GM23338 (cell line): ENCODE measurements around the gene HECTD2. TPM values are rescaled to one million over a fixed set of nuclear protein-coding genes. Genes with fewer than 3 reads are reported as not detected.

Source experiments
- ATAC-seq: fragments of 200-7000 bp; cut with Tn5 transposase; 3 replicates; pipeline ENCODE4 v1.9.1; 2020
- DNase-seq: peaks from one replicate; pipeline ENCODE4 v3.0.0-alpha.2; 2015; ENCODE audit warnings: low spot score
- H2AFZ ChIP-seq: fragments of 200-600 bp; sonication (generic); 2 replicates; pipeline ENCODE4 v1.8.0; 2016; ENCODE audit warnings: antibody characterized with exemption, mild to moderate bottlenecking, moderate library complexity
- H3F3A ChIP-seq: fragments of 200-600 bp; sonication (generic); replicated peaks from 2 replicates; pipeline ENCODE4 v1.8.0; 2017; ENCODE audit warnings: antibody characterized with exemption, mixed run types, low read depth
- H3K27ac ChIP-seq: fragments of 200-600 bp; sonication (generic); 2 replicates; pipeline ENCODE4 v1.6.1; 2016; ENCODE audit warnings: low read depth
- H3K27me3 ChIP-seq: fragments of 200-600 bp; sonication (generic); 2 replicates; pipeline ENCODE4 v1.8.0; 2016; ENCODE audit warnings: mild to moderate bottlenecking, mixed run types, moderate library complexity; ENCODE audit not compliant: insufficient read depth
- H3K36me3 ChIP-seq: fragments of 200-600 bp; sonication (generic); 2 replicates; pipeline ENCODE4 v1.8.0; 2016; ENCODE audit warnings: mild to moderate bottlenecking; ENCODE audit not compliant: insufficient read depth
- H3K4me1 ChIP-seq: fragments of 200-600 bp; sonication (generic); 2 replicates; pipeline ENCODE4 v1.8.0; 2016; ENCODE audit warnings: mild to moderate bottlenecking, moderate library complexity; ENCODE audit not compliant: insufficient read depth
- H3K4me2 ChIP-seq: fragments of 200-600 bp; sonication (generic); 2 replicates; pipeline ENCODE4 v1.7.1; 2017; ENCODE audit warnings: mixed run types
- H3K4me3 ChIP-seq: fragments of 200-600 bp; sonication (generic); 2 replicates; pipeline ENCODE4 v1.6.1; 2016; ENCODE audit warnings: mixed run types
- H3K79me2 ChIP-seq: fragments of 200-600 bp; sonication (generic); replicated peaks from 2 replicates; pipeline ENCODE4 v1.8.0; 2017; ENCODE audit warnings: mild to moderate bottlenecking; ENCODE audit not compliant: insufficient read depth
- H3K9me2 ChIP-seq: fragments of 200-600 bp; sonication (generic); 2 replicates; pipeline ENCODE4 v1.8.0; 2017; ENCODE audit not compliant: insufficient read depth
- H4K20me1 ChIP-seq: fragments of 200-600 bp; sonication (generic); replicated peaks from 2 replicates; pipeline ENCODE4 v1.8.0; 2017; ENCODE audit warnings: mild to moderate bottlenecking; ENCODE audit not compliant: insufficient read depth
- H3K27ac Mint-ChIP-seq: 2 replicates; pipeline ENCODE4 v1.8.0; 2020; ENCODE audit warnings: inconsistent platforms, mild to moderate bottlenecking, moderate library complexity, mixed read lengths
- H3K27me3 Mint-ChIP-seq: 3 replicates; pipeline ENCODE4 v1.8.0; 2022; ENCODE audit warnings: low read depth, mild to moderate bottlenecking, moderate library complexity, mixed read lengths, inconsistent platforms; ENCODE audit not compliant: insufficient read depth, poor library complexity
- H3K36me3 Mint-ChIP-seq: 3 replicates; pipeline ENCODE4 v1.8.0; 2021; ENCODE audit warnings: low read depth, mild to moderate bottlenecking, inconsistent platforms, moderate library complexity, mixed read lengths
- H3K4me1 Mint-ChIP-seq: 3 replicates; pipeline ENCODE4 v1.8.0; 2020; ENCODE audit warnings: mild to moderate bottlenecking, inconsistent platforms, mixed read lengths
- H3K4me3 Mint-ChIP-seq: 3 replicates; pipeline ENCODE4 v1.8.0; 2021; ENCODE audit warnings: moderate library complexity, mild to moderate bottlenecking, inconsistent platforms, mixed read lengths
- H3K9me3 Mint-ChIP-seq: 3 replicates; pipeline ENCODE4 v1.8.0; 2020; ENCODE audit warnings: moderate library complexity, mild to moderate bottlenecking, inconsistent platforms, mixed read lengths
- CREB1 ChIP-seq: fragments of 250-450 bp; sonication (Bioruptor Pico); IDR thresholded peaks from 2 replicates; pipeline ENCODE4 v1.5.0; 2020; ENCODE audit warnings: low read depth, mild to moderate bottlenecking, moderate library complexity
- EZH2 ChIP-seq: fragments of 200-600 bp; sonication (generic); IDR thresholded peaks from one replicate; pipeline ENCODE4 v1.8.0; 2017; ENCODE audit warnings: antibody characterized with exemption, mild to moderate bottlenecking, low read depth; ENCODE audit not compliant: unreplicated experiment
- JUNB ChIP-seq: IDR thresholded peaks from one replicate; pipeline ENCODE4 v1.6.1; 2016; ENCODE audit warnings: antibody characterized with exemption; ENCODE audit not compliant: unreplicated experiment
- POLR2AphosphoS5 ChIP-seq: IDR thresholded peaks from 2 replicates; pipeline ENCODE4 v1.6.1; 2016; ENCODE audit warnings: antibody characterized with exemption, low read depth
- STAT1 ChIP-seq: IDR thresholded peaks from one replicate; pipeline ENCODE4 v1.6.1; 2016; ENCODE audit warnings: antibody characterized with exemption; ENCODE audit not compliant: unreplicated experiment
- ZNF114 ChIP-seq: fragments of 250-450 bp; sonication (Bioruptor Pico); IDR thresholded peaks from 2 replicates; pipeline ENCODE4 v1.5.0; 2020; ENCODE audit warnings: mild to moderate bottlenecking, moderate library complexity
- ZNF331 ChIP-seq: fragments of 250-450 bp; sonication (Bioruptor Pico); IDR thresholded peaks from 2 replicates; pipeline ENCODE4 v1.5.0; 2020; ENCODE audit warnings: low read depth, mild to moderate bottlenecking, moderate library complexity
- polyA plus RNA-seq: library from polyadenylated mRNA; unstranded; fragments of >200 nt; fragmentation: Nextera tagmentation; extraction: Ambion mirVana; gene quantifications from 2 replicates; pipeline ENCODE4 v1.2.1, GENCODE V29; 2016
- total RNA-seq: library from RNA; depleted of rRNA; stranded (reverse); fragments of >200 nt; shearing (Covaris generic); gene quantifications from 2 replicates; pipeline ENCODE4 v1.2.3, GENCODE V29; 2014
- TF ChIP-seq, protein P1 (sequence below): IDR thresholded peaks from one replicate; pipeline ENCODE4 v1.6.1; 2018; ENCODE audit warnings: antibody characterized with exemption; ENCODE audit not compliant: unreplicated experiment
- TF ChIP-seq, protein P2 (sequence below): IDR thresholded peaks from 2 replicates; pipeline ENCODE4 v1.6.1; 2016; ENCODE audit warnings: antibody characterized with exemption
- TF ChIP-seq, protein P3 (sequence below), 2 experiments: fragments of 200-600 bp in 1 of 2; sonication (generic) in 1 of 2; conservative IDR thresholded peaks; 2 replicates each; pipeline versions ENCODE4 v1.5.1 to v1.6.1; 2016 to 2017; ENCODE audit warnings: antibody characterized with exemption in 2 of 2, low read depth in 2 of 2, mild to moderate bottlenecking in 2 of 2, moderate library complexity in 1 of 2
- TF ChIP-seq, protein P4 (sequence below): fragments of 250-450 bp; sonication (Bioruptor Pico); IDR thresholded peaks from 2 replicates; pipeline ENCODE4 v1.5.0; 2020; ENCODE audit warnings: mild to moderate bottlenecking, moderate library complexity

The HECTD2 gene
- total and polyA plus RNA-seq, 2 experiments from 2014 or later, result 8.5 to 14.4 TPM

DNA sequence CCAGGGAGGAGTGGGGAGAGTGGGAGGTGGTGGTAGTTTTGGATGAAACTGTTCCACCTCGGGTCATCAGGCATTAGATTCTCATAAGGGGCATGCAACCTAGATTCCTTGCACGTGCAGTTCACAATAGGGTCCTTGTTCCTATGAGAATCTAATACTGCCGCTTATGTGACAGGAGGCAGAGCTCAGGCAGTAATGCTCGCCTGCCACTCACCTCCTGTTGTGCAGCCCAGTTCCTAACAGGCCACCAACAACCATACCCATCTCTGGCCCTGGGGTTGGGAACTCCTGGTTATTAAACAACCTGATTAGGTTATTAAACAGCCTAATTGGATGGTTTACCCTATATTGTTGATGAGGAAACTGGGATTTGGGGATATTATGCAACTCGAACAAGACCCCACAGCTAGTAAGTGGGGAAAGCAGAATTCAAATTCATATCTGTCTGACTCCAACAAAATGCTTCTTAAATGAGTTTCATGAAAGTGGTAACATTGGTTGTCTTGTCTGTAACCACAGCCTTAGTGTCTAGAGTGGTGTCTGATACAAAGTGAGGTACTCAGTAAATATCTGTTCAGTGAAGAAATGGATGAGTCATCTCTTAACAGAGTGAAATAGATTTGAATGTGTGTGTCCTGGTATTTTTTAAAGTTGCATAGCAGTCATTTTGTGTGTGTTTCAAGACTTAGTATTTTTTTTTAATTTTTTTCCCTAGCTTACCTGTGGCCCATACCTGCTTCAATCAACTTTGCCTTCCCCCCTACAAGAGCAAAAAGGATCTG lies 101.6 kb downstream of the HECTD2 start (continued):
- TF ChIP-seq, protein P1, sequence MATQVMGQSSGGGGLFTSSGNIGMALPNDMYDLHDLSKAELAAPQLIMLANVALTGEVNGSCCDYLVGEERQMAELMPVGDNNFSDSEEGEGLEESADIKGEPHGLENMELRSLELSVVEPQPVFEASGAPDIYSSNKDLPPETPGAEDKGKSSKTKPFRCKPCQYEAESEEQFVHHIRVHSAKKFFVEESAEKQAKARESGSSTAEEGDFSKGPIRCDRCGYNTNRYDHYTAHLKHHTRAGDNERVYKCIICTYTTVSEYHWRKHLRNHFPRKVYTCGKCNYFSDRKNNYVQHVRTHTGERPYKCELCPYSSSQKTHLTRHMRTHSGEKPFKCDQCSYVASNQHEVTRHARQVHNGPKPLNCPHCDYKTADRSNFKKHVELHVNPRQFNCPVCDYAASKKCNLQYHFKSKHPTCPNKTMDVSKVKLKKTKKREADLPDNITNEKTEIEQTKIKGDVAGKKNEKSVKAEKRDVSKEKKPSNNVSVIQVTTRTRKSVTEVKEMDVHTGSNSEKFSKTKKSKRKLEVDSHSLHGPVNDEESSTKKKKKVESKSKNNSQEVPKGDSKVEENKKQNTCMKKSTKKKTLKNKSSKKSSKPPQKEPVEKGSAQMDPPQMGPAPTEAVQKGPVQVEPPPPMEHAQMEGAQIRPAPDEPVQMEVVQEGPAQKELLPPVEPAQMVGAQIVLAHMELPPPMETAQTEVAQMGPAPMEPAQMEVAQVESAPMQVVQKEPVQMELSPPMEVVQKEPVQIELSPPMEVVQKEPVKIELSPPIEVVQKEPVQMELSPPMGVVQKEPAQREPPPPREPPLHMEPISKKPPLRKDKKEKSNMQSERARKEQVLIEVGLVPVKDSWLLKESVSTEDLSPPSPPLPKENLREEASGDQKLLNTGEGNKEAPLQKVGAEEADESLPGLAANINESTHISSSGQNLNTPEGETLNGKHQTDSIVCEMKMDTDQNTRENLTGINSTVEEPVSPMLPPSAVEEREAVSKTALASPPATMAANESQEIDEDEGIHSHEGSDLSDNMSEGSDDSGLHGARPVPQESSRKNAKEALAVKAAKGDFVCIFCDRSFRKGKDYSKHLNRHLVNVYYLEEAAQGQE, result no peak
- TF ChIP-seq ZNF114 (CRISPR knock-in tag) (no peak), ZNF331 (CRISPR knock-in tag) (no peak), POLR2AphosphoS5 (no peak), STAT1 (no peak)
- TF ChIP-seq, protein P2, sequence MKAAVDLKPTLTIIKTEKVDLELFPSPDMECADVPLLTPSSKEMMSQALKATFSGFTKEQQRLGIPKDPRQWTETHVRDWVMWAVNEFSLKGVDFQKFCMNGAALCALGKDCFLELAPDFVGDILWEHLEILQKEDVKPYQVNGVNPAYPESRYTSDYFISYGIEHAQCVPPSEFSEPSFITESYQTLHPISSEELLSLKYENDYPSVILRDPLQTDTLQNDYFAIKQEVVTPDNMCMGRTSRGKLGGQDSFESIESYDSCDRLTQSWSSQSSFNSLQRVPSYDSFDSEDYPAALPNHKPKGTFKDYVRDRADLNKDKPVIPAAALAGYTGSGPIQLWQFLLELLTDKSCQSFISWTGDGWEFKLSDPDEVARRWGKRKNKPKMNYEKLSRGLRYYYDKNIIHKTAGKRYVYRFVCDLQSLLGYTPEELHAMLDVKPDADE, result no peak
- TF ChIP-seq, protein P3, sequence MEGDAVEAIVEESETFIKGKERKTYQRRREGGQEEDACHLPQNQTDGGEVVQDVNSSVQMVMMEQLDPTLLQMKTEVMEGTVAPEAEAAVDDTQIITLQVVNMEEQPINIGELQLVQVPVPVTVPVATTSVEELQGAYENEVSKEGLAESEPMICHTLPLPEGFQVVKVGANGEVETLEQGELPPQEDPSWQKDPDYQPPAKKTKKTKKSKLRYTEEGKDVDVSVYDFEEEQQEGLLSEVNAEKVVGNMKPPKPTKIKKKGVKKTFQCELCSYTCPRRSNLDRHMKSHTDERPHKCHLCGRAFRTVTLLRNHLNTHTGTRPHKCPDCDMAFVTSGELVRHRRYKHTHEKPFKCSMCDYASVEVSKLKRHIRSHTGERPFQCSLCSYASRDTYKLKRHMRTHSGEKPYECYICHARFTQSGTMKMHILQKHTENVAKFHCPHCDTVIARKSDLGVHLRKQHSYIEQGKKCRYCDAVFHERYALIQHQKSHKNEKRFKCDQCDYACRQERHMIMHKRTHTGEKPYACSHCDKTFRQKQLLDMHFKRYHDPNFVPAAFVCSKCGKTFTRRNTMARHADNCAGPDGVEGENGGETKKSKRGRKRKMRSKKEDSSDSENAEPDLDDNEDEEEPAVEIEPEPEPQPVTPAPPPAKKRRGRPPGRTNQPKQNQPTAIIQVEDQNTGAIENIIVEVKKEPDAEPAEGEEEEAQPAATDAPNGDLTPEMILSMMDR (conservative IDR thresholded peaks at IDR 0.05; ENCODE audit: low read depth in 2 of 2), result no peak

DNA sequence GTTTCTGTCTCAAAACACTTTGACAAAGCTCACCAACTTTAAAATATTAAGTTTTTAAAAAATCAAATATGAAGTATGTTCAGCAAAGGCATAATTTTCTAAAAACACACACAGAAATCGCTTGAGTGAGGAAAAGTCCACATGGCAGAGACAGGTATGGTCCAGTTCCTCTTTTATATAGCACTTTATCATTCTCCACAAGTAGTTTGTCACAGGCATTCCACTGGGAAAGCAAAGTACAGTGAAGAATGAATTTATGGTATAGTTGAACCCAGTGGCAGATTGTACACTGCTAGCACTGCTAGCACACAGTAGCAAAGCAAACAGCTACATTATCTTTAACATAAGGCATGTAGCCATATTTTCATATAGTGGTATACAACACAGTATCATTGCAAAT lies 102.3 kb downstream of the HECTD2 start:
- Mint-ChIP-seq H3K9me3 (no peaks in the 10 kb centered on the region), H3K4me1 (no peaks in the 10 kb centered on the region), H3K27me3 (no peaks in the 10 kb centered on the region), H3K27ac (no peak overlapping the region), H3K36me3 (no peaks in the 10 kb centered on the region), H3K4me3 (no peak overlapping the region)
- no peaks in the 10 kb centered on the region for H4K20me1 ChIP-seq
- H3K27me3 ChIP-seq, result no peaks in the 10 kb centered on the region
- no peaks in the 10 kb centered on the region for H3K79me2 ChIP-seq
- no peaks in the 10 kb centered on the region for H3K4me1 ChIP-seq
- no peak overlapping the region for H3K27ac ChIP-seq
- no peaks in the 10 kb centered on the region for H3K9me2 ChIP-seq
- no peaks in the 10 kb centered on the region for H3F3A ChIP-seq
- H2AFZ ChIP-seq, result no peak overlapping the region
- H3K4me2 ChIP-seq, result no peak overlapping the region
- no peak overlapping the region for H3K4me3 ChIP-seq
- no peaks in the 10 kb centered on the region for H3K36me3 ChIP-seq
- DNase-seq (no peak), ATAC-seq (no peak)
- TF ChIP-seq, protein P4, sequence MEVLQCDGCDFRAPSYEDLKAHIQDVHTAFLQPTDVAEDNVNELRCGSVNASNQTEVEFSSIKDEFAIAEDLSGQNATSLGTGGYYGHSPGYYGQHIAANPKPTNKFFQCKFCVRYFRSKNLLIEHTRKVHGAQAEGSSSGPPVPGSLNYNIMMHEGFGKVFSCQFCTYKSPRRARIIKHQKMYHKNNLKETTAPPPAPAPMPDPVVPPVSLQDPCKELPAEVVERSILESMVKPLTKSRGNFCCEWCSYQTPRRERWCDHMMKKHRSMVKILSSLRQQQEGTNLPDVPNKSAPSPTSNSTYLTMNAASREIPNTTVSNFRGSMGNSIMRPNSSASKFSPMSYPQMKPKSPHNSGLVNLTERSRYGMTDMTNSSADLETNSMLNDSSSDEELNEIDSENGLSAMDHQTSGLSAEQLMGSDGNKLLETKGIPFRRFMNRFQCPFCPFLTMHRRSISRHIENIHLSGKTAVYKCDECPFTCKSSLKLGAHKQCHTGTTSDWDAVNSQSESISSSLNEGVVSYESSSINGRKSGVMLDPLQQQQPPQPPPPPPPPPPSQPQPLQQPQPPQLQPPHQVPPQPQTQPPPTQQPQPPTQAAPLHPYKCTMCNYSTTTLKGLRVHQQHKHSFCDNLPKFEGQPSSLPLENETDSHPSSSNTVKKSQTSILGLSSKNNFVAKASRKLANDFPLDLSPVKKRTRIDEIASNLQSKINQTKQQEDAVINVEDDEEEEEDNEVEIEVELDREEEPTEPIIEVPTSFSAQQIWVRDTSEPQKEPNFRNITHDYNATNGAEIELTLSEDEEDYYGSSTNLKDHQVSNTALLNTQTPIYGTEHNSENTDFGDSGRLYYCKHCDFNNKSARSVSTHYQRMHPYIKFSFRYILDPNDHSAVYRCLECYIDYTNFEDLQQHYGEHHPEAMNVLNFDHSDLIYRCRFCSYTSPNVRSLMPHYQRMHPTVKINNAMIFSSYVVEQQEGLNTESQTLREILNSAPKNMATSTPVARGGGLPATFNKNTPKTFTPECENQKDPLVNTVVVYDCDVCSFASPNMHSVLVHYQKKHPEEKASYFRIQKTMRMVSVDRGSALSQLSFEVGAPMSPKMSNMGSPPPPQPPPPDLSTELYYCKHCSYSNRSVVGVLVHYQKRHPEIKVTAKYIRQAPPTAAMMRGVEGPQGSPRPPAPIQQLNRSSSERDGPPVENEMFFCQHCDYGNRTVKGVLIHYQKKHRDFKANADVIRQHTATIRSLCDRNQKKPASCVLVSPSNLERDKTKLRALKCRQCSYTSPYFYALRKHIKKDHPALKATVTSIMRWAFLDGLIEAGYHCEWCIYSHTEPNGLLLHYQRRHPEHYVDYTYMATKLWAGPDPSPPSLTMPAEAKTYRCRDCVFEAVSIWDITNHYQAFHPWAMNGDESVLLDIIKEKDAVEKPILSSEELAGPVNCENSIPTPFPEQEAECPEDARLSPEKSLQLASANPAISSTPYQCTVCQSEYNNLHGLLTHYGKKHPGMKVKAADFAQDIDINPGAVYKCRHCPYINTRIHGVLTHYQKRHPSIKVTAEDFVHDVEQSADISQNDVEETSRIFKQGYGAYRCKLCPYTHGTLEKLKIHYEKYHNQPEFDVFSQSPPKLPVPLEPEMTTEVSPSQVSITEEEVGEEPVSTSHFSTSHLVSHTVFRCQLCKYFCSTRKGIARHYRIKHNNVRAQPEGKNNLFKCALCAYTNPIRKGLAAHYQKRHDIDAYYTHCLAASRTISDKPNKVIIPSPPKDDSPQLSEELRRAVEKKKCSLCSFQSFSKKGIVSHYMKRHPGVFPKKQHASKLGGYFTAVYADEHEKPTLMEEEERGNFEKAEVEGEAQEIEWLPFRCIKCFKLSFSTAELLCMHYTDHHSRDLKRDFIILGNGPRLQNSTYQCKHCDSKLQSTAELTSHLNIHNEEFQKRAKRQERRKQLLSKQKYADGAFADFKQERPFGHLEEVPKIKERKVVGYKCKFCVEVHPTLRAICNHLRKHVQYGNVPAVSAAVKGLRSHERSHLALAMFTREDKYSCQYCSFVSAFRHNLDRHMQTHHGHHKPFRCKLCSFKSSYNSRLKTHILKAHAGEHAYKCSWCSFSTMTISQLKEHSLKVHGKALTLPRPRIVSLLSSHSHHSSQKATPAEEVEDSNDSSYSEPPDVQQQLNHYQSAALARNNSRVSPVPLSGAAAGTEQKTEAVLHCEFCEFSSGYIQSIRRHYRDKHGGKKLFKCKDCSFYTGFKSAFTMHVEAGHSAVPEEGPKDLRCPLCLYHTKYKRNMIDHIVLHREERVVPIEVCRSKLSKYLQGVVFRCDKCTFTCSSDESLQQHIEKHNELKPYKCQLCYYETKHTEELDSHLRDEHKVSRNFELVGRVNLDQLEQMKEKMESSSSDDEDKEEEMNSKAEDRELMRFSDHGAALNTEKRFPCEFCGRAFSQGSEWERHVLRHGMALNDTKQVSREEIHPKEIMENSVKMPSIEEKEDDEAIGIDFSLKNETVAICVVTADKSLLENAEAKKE (CRISPR knock-in tag), result no peak
- TF ChIP-seq POLR2AphosphoS5 (no peak), CREB1 (CRISPR knock-in tag) (no peak), JUNB (no peak), EZH2 (no peak)
